NB4 (cell line): ENCODE data around the gene GAST.

Source experiments
- DNase-seq: peaks from one replicate; pipeline ENCODE4 v3.0.0; 2010; ENCODE audit warnings: low read depth
- H3K4me3 ChIP-seq: one replicate; pipeline ENCODE4 v1.5.1; 2011; ENCODE audit warnings: mild to moderate bottlenecking, low read depth, low read length, moderate library complexity
- CTCF ChIP-seq: IDR thresholded peaks from one replicate; pipeline ENCODE4 v1.5.1; 2012; ENCODE audit warnings: low read depth, low read length
- MAX ChIP-seq: IDR thresholded peaks from 2 replicates; pipeline ENCODE4 v1.6.1; 2011; ENCODE audit warnings: low read depth, low read length
- MYC ChIP-seq: IDR thresholded peaks from 2 replicates; pipeline ENCODE4 v1.6.1; 2011; ENCODE audit warnings: low read depth, low read length
- POLR2A ChIP-seq: IDR thresholded peaks from 2 replicates; pipeline ENCODE4 v1.6.1; 2011; ENCODE audit warnings: mild to moderate bottlenecking; ENCODE audit not compliant: insufficient read length; ENCODE audit errors: extremely low read depth

Gene GAST

GRCh38 chr17:41733348-41734138 is 21.4 kb downstream of the GAST start:
- no peak for TF ChIP-seq MAX
- TF ChIP-seq CTCF = no peak
- TF ChIP-seq POLR2A = no peak
- no peak for TF ChIP-seq MYC

GRCh38 chr17:41734139-41734948 is 22.2 kb downstream of the GAST start, which contains the start of gene HAP1:
TSS of gene HAP1 (minus strand) at chr17:41734643. CDS start at chr17:41734634, 9 bp downstream.
- no peak within 1 kb of the TSS for H3K4me3 ChIP-seq
- DNase-seq = no peak
- no peak for TF ChIP-seq MAX
- TF ChIP-seq MYC = no peak
- TF ChIP-seq POLR2A = no peak
- no peak for TF ChIP-seq CTCF

More at GRCh38 chr17:41733348-41734138, 21.4 kb downstream of the GAST start:
- no peak overlapping the region for H3K4me3 ChIP-seq
- DNase-seq = no peak

- TF ChIP-seq CTCF (no peak), MYC (no peak), MAX (no peak), POLR2A (no peak)
- H3K4me3 ChIP-seq = no peak overlapping the region
- no peak for DNase-seq
Measured at GRCh38 chr17:41734949-41735313, 22.8 kb downstream of the GAST start.

- DNase-seq = no peak
- no peak for TF ChIP-seq POLR2A
- no peak for TF ChIP-seq CTCF
- no peak for TF ChIP-seq MYC
- no peak for TF ChIP-seq MAX
- H3K4me3 ChIP-seq = no peak overlapping the region
Measured at GRCh38 chr17:41735744-41736143, 23.6 kb downstream of the GAST start.

GRCh38 chr17:41736983-41737679 is 25.0 kb downstream of the GAST start:
- no peak overlapping the region for H3K4me3 ChIP-seq
- DNase-seq = peak; percentile 42
- TF ChIP-seq POLR2A = no peak
- TF ChIP-seq MYC = no peak
- TF ChIP-seq CTCF = no peak
- TF ChIP-seq MAX = no peak
